Hippocampal formation (tissue), 2 donors: Measurements from ENCODE around the gene MTCP1.

Source experiments
- DNase-seq, 2 donors: peaks; one replicate each; lab custom pipeline; 2025; lab: John Stamatoyannopoulos, UW

The MTCP1 gene

GRCh38 chrX:155053656-155054055 lies 17.3 kb downstream of the MTCP1 start:
- no peak for DNase-seq

GRCh38 chrX:155052738-155053498 lies 18.0 kb downstream of the MTCP1 start:
- DNase-seq = no peak

GRCh38 chrX:155048977-155049619 lies 21.8 kb downstream of the MTCP1 start:
- DNase-seq = peak; percentile 20 to 41

GRCh38 chrX:155046811-155047528 lies 24.0 kb downstream of the MTCP1 start:
- no peak for DNase-seq

- DNase-seq = no peak
Observed at GRCh38 chrX:155046129-155046810, 24.7 kb downstream of the MTCP1 start.

GRCh38 chrX:155035688-155036087 lies 35.2 kb downstream of the MTCP1 start:
- DNase-seq = no peak

- no peak for DNase-seq
Observed at GRCh38 chrX:155031657-155032056, 39.3 kb downstream of the MTCP1 start.

- no peak for DNase-seq
Observed at GRCh38 chrX:155028877-155029291, 42.1 kb downstream of the MTCP1 start.

GRCh38 chrX:155028129-155028528 lies 42.8 kb downstream of the MTCP1 start:
- DNase-seq = no peak

GRCh38 chrX:155027509-155028066 lies 43.3 kb downstream of the MTCP1 start:
- DNase-seq = peak in 1 of 2 donors; percentile 4

- peak; percentile 76 to 83 for DNase-seq
Observed at GRCh38 chrX:155026727-155027508, 44.0 kb downstream of the MTCP1 start, which contains the start of gene FUNDC2. Gene FUNDC2 (plus strand): TSS chrX:155026844. CDS start chrX:155026939, 95 bp downstream.

- no peak for DNase-seq
Observed at GRCh38 chrX:155026420-155026726, 44.6 kb downstream of the MTCP1 start.

GRCh38 chrX:155023907-155024833 lies 46.8 kb downstream of the MTCP1 start:
- DNase-seq = no peak

- DNase-seq = no peak
Observed at GRCh38 chrX:155022585-155022984, 48.4 kb downstream of the MTCP1 start, which contains the start of gene F8. Gene F8 (minus strand): TSS chrX:155022723. CDS start chrX:155022552, 171 bp downstream.

- DNase-seq = no peak
Observed at GRCh38 chrX:155020591-155020990, 50.3 kb downstream of the MTCP1 start.
